Activated CD8-positive, alpha-beta memory T cell treated with anti-CD3 and anti-CD28 coated beads, Interleukin-2, amount 50 U/mL, for 48 hours (primary cell): ENCODE measurements around the gene NBEA.
"Not testable (repeated sequence)": the region's sequence is repeated elsewhere in the genome, so short reads cannot be mapped to it uniquely, and the experiment has no call there.

Experiments
- DNase-seq: peaks from one replicate; pipeline ENCODE4 v3.0.0-alpha.2; 2020

Gene NBEA

DNA sequence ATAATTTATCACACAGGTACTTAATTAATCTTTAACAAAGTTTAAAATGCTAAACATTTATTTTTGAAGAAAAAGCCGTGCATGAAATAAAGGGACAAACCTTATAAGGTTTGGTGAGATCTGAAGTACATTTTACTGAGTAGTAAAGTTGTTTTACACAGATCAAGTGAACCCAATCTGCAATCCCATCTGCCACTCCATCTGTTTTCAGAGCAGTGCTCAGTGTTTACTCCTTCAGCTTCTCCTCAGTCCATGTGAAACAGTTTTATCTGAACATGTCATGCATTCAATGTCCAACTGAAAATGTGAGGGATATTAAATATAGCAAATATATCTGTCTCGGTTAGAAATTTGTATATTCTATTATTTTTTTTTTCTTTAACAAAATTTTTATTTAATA, 367.6 kb downstream of the NBEA start:
- DNase-seq = no peak

- DNase-seq = no peak
These were observed 390.1 kb downstream of the NBEA start for GRCh38 chr13:35332134-35332533.

DNA sequence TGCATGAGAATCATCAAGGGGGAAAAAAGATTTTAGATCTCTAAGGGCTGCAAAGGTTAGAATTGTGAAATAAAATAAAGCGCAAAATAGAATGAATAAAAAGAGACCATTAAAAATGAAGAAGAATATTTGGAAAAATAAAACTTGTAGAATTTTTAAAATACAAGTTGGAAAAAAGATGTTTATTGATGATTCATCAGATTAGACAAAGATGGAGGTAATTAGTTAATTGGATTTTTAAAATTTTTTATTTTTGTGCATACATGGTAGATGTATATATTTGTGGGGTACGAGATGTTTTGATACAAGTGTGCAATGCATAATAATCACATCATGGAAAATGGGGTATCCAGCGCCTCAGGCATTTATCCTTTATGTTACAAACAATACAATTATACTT, 391.1 kb downstream of the NBEA start:
- no peak for DNase-seq

DNA sequence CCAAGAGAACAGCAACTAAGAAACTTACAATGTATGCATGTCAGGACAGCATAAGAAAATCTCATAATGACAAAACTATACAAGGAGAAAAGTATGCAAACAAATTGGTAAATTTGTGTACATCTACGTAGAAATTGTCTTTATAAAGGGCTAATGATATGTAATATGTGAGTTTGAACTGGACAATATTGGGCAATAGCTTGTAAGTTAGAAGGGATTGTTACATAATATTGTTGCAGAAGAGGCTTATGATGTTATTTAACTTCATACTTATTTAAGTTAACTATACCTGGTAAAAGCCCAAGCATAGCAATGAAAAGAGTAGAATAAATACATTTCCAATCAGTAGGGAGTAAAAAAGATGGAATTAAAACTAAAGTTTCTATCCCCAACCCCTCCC, 400.4 kb downstream of the NBEA start:
- no peak for DNase-seq

GRCh38 chr13:35343417-35343816, 401.3 kb downstream of the NBEA start:
- no peak for DNase-seq

DNA sequence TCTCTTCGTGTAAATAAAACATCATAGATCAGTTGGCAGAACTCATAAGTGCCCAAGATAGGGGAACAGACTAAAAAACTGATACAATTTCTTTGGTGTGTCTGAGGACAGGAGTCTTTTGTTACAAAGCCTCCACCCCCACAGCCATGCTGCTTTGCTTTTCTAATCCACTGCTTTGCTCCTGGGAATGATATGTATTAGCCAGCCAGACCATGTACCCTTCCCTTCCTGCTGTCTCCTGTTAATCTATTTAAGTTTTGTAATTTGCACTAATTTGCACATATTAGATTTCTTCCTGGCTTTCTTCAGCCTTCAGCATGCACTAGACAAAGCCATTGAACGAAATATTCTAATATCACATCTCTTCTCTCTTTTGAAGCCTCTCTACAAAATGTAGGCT, 403.9 kb downstream of the NBEA start:
- no peak for DNase-seq

DNA sequence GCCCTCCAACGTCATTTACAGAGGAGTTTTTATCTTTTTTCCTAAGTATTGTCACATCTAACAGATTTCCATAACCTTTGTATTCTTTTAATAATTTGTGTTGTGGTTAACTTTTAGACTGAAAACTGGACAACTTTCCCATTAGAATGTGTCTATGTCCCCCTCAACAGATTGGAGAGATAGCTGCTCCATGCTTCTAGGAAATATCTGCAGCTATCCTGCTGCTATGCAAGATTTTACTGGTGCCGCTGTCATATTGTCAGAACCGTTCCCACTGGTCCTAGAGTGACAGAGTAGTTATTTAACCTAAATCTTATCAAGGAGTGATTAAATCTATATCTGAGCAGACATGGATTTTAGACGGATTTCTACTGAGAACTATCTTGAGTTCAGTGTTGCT, 404.4 kb downstream of the NBEA start:
- DNase-seq = no peak

- no peak for DNase-seq
These were observed 405.7 kb downstream of the NBEA start for GRCh38 chr13:35347679-35348205.

- no peak for DNase-seq
These were observed 407.0 kb downstream of the NBEA start for GRCh38 chr13:35349052-35349451.

- DNase-seq = no peak
These were observed 407.7 kb downstream of the NBEA start for GRCh38 chr13:35349673-35350278.

GRCh38 chr13:35354285-35354684, 412.2 kb downstream of the NBEA start:
- no peak for DNase-seq

DNA sequence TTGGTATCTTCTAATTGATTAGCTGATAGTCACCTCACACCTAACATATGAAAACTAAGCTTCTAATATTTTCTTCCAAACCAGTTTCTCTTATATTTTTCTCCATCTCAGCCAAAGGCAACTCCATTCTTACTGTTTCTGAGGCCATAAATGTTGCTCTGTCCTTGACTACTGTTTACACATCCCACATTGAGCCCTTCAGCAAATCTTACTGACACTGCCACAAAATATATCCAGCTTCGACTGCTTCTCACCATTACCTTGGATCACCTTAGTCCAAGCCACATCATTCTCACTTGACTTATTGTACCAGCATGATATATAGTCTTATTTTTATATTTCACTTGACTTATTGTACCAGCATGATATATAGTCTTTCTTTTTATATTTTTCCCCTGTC, 412.8 kb downstream of the NBEA start:
- DNase-seq = no peak

DNA sequence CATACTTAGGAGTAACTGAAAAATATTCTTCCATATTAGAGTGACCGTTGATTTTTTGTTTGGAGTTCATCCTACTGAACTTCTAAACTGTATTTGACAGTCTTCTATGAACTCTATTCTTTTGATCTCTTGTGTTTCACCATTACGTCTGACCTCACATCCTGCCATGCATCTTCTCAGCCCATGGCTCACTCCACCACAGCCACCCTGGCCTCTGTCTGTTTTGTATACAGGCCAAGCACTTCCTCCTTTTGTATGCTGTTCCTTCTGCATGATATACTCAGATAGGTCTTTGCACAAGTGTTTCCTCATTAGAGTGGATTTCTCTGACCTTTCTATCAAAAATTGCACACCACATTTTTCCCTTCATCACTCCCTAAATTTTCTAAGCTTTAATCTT, 414.5 kb downstream of the NBEA start:
- DNase-seq = no peak

GRCh38 chr13:35365883-35366282, 423.8 kb downstream of the NBEA start:
- DNase-seq = no peak

- no peak for DNase-seq
These were observed 425.5 kb downstream of the NBEA start for GRCh38 chr13:35367586-35367985.

DNA sequence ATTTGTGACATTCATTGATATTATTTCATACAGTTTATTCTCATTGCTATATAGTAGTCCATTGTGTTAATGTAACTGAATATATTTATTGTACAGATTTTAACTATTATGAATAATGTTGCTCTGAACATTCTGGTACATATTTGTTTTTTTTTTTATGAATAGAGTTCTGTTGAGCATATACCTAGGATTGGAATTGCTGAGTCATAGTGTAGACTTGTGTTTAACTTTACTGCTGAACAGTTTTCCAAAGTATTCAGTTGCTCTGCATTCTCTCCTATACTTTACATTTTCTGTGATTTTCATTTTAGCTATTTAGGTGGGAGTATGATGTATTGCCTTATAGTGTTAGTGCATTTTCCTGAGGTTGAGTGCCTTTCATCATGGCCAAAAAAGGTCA, 436.9 kb downstream of the NBEA start:
- DNase-seq = no peak

DNA sequence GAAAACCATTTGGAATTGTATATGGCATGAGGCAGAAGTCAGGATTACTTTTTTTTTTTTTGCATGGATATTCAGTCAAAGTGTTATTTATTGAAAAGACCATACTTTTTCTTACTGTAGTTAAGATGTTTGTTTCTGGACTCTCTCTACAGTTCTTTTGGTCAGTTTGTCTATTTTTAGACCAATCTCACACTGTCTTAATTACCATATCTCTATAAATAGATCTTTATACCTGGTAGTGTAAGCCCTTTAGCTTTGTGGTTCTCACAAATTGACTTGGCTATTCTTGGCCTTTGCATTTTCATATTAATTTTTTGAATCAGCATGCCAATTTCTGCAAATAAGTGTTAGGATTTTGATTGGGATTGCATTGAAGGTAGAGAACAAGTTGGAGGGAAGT, 437.6 kb downstream of the NBEA start:
- DNase-seq = no peak

DNA sequence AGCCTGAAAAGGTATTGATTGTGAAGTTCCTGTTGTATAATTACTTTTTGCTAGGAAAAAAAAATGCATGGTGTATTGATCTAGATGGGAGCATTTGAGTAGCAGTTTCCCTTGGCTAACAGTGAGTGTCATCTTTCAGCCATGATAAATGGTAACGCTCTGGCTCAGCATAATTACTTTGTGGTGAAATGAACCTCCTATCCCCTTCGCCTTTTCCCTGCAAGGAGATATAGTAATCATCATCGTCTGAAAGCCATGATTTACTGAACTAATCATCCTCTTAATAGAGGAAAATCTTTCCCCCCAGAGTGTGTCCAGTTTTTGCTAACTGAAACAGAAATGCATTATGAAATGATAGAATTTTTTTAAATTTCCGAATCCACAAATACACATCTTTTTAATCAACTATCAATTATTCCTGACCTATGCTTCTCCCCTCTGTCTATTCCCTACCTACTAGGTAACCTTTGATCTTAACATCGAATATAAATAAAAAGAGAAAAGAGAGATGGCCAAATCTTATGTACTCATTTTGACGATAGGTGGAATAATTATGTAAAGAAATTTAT, 445.7 kb downstream of the NBEA start:
- DNase-seq = no peak

GRCh38 chr13:35388441-35389355, 446.6 kb downstream of the NBEA start:
- no peak for DNase-seq

GRCh38 chr13:35389535-35389934, 447.5 kb downstream of the NBEA start:
- DNase-seq = no peak

GRCh38 chr13:35392768-35393167, 450.7 kb downstream of the NBEA start:
- DNase-seq = no peak

GRCh38 chr13:35393886-35394285, 451.8 kb downstream of the NBEA start:
- DNase-seq = no peak

DNA sequence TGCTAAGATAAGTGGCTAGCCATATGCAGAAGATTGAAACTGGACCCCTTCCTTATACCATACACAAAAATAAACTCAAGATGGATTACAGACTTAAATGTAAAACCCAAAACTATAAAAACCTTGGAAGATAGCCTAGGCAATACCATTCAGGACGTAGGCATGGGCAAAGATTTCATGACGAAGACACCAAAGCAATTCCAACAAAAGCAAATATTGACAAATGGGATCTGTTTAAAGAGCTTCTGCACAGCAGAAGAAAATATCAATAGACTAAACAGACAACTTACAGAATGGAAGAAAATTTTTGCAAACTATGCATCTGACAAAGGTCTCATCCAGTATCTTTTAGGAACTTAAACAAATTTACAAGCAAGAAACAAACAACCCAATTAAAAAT, 466.2 kb downstream of the NBEA start:
- not testable (repeated sequence) for DNase-seq
